Activated T-helper 17 cell treated with anti-CD3 and anti-CD28 coated beads, Interleukin-2, amount 50 U/mL, for 72 hours (primary cell): ENCODE measurements around the gene RABGEF1. TPM values are rescaled to one million over a fixed set of nuclear protein-coding genes. Genes with fewer than 3 reads are reported as not detected.
"Not testable (repeated sequence)": the region's sequence is repeated elsewhere in the genome, so short reads cannot be mapped to it uniquely, and the experiment has no call there.

Experiments used
- ATAC-seq: fragments of 150-1000 bp; cut with Tn5 transposase; replicated peaks from 2 replicates; pipeline ENCODE4 v1.10.0; 2021; ENCODE audit warnings: mild to moderate bottlenecking, moderate library complexity
- H3K27ac Mint-ChIP-seq: one replicate; pipeline ENCODE4 v1.8.0; 2022; ENCODE audit warnings: mixed read lengths
- H3K27me3 Mint-ChIP-seq: one replicate; pipeline ENCODE4 v1.8.0; 2022; ENCODE audit warnings: mixed read lengths
- H3K36me3 Mint-ChIP-seq: one replicate; pipeline ENCODE4 v1.8.0; 2022; ENCODE audit warnings: low read depth, mild to moderate bottlenecking, mixed read lengths
- H3K4me1 Mint-ChIP-seq: one replicate; pipeline ENCODE4 v1.8.0; 2022; ENCODE audit warnings: mixed read lengths
- H3K4me3 Mint-ChIP-seq: one replicate; pipeline ENCODE4 v1.8.0; 2022; ENCODE audit warnings: mild to moderate bottlenecking, mixed read lengths
- H3K9me3 Mint-ChIP-seq: one replicate; pipeline ENCODE4 v1.8.0; 2022; ENCODE audit warnings: mixed read lengths
- total RNA-seq, 2 donors: library from RNA; stranded (reverse); gene quantifications; one replicate each; pipeline ENCODE4 v1.2.3, GENCODE V29; 2022

The RABGEF1 gene
- 10 to 100 TPM; 24.5 to 37.4 TPM for total RNA-seq

GRCh38 chr7:66740302-66740979 is at the start of gene RABGEF1:
Gene RABGEF1, plus strand, starts transcription at chr7:66740733. Its CDS starts 31,167 bp downstream, at chr7:66771900.
- peaks cover 33% of the 10 kb centered on the region for H3K36me3 Mint-ChIP-seq
- no peaks in the 10 kb centered on the region for H3K27me3 Mint-ChIP-seq
- H3K4me1 Mint-ChIP-seq, result peaks cover 16% of the 10 kb centered on the region
- no peaks in the 10 kb centered on the region for H3K9me3 Mint-ChIP-seq
- peak within 1 kb of the TSS; percentile 93 for H3K4me3 Mint-ChIP-seq
- ATAC-seq, result peak; percentile 94
- peak within 1 kb of the TSS; percentile 93 for H3K27ac Mint-ChIP-seq

DNA sequence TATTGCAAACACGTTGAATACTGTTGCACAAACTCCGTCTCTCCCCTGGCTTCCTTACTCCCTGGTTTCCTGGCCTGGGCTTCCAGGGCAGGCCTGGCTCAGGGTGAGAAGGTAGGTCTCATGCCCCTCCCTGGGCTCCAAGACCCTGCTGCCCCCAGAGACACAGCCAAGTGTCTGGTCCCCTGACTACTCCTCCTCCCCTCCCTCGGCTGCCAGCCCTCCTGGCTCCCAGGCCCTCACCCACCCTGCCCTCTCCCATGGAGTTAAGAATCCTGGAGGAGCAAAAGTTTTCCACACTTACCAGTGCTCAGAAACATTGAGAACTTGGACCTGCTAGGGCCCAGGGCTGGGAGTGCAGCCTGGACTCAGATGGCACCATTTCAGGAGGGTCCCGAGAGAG is 47.2 kb upstream of the RABGEF1 start:
- Mint-ChIP-seq H3K4me3 (no peak overlapping the region), H3K9me3 (no peaks in the 10 kb centered on the region), H3K4me1 (peaks cover 4% of the 10 kb centered on the region), H3K27me3 (no peaks in the 10 kb centered on the region), H3K27ac (no peak overlapping the region), H3K36me3 (no peaks in the 10 kb centered on the region)
- no peak for ATAC-seq

DNA sequence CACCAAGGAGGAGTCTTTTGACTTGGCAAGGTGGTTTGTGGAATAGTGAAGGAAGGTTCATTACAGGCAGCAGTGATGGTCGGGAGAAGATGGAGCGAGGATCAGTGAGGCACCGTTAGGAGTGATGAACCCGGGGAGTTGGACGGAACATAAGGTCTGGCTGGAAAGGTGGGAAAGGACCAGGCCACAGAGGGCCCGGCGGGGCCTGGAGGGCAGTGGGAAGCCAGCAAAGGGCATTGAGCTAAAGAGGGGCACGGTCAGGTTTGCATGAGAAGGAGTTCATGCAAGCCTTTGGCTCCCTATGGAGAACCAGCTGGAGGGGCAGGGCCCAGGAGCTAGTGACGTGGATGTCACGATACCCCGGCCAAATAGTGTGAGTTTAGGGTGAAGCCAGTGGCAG is 46.2 kb upstream of the RABGEF1 start:
- Mint-ChIP-seq H3K36me3 (no peaks in the 10 kb centered on the region), H3K4me1 (peaks cover 4% of the 10 kb centered on the region), H3K27me3 (no peaks in the 10 kb centered on the region), H3K9me3 (no peaks in the 10 kb centered on the region), H3K27ac (peak overlapping the region; percentile 45), H3K4me3 (no peak overlapping the region)
- ATAC-seq, result no peak

- not testable (repeated sequence) for H3K27me3 Mint-ChIP-seq, ATAC-seq, H3K4me1 Mint-ChIP-seq, H3K36me3 Mint-ChIP-seq, H3K9me3 Mint-ChIP-seq, H3K4me3 Mint-ChIP-seq
- peak overlapping the region; percentile 59 for H3K27ac Mint-ChIP-seq
Measured at GRCh38 chr7:66695417-66695816, 45.1 kb upstream of the RABGEF1 start.

- H3K27me3 Mint-ChIP-seq, H3K4me1 Mint-ChIP-seq, ATAC-seq, H3K36me3 Mint-ChIP-seq, H3K9me3 Mint-ChIP-seq, H3K4me3 Mint-ChIP-seq: not testable (repeated sequence)
- H3K27ac Mint-ChIP-seq, result peak overlapping the region; percentile 59
Measured at GRCh38 chr7:66696134-66696533, 44.4 kb upstream of the RABGEF1 start.

DNA sequence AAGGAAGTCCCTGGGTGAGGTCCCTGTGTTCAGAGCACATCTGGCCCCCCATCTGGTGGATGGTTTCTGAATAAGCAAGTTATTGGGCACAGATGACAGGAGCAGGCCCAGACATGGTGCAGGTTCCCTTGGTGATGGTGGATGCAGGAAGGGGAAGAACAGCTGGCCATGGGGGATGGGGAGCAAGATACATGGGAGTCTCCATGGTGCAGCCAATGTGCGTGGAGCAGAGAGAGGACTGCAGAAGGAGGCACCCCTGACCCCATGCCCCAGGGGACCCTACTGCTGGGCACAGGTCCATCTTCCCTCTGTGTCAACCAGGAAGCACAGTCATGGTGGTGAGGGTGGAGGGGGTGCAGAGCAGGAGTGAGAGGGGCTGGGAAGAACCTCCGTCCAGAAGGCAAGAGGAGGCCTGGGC is 43.8 kb upstream of the RABGEF1 start:
- ATAC-seq, result no peak
- Mint-ChIP-seq H3K36me3 (no peaks in the 10 kb centered on the region), H3K9me3 (no peaks in the 10 kb centered on the region), H3K4me3 (no peak overlapping the region), H3K27ac (no peak overlapping the region), H3K4me1 (peaks cover 4% of the 10 kb centered on the region), H3K27me3 (no peaks in the 10 kb centered on the region)

DNA sequence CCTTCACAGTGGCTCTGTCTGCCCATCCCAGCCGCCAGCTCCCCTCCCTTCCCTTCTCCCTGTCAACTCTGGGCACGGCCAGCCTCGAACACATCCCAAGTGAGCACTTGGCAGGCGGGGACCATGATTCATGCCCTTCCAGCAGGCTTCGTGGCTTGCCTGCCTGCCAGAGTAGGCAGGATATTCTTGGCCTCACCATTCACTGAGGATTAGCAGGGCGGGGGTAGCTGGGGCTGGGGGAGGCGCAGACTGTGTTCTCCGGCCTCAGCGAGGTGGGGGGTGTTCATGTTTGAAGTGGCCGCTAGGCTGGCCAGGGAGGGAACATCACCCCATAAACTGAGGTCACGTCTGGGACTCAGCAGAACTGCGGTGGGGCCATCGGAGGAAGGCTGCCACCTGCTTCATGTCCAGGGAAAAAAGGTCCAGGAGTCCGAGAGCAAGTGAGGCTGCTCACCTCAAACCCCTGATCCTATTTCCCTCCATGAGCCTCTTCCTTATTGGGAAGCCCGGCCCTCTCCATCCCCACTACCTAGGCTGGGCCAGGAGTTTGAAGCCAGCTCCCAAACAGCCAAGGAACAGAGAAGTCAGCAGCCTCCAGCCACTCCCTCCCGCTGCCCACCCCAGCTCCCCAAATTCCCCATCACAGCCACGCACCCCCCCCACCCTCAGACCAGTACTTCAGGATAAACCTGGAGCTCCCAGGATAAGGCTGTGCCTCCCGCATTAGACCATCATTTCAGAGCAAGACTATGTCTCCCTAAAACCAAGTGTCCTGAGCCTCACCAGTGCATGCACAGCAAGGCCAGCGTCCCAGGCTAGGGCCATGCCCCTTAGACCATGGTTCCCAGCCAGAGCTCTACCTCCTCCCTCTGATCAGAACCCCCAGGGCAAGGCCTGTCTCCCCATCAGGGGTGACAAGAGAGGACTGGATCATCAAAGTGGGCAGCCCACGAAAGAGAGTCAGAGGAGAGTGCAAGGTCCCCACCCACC is 42.8 kb upstream of the RABGEF1 start:
- Mint-ChIP-seq H3K4me3 (no peak overlapping the region), H3K27me3 (no peaks in the 10 kb centered on the region), H3K9me3 (no peaks in the 10 kb centered on the region), H3K27ac (no peak overlapping the region), H3K4me1 (peaks cover 4% of the 10 kb centered on the region), H3K36me3 (no peaks in the 10 kb centered on the region)
- no peak for ATAC-seq

GRCh38 chr7:66698652-66699205 is 41.8 kb upstream of the RABGEF1 start:
- no peak for ATAC-seq
- Mint-ChIP-seq H3K36me3 (no peaks in the 10 kb centered on the region), H3K9me3 (no peaks in the 10 kb centered on the region), H3K4me3 (no peak overlapping the region), H3K27ac (no peak overlapping the region), H3K27me3 (no peaks in the 10 kb centered on the region), H3K4me1 (peaks cover 4% of the 10 kb centered on the region)

- Mint-ChIP-seq H3K4me1 (peaks cover 4% of the 10 kb centered on the region), H3K36me3 (no peaks in the 10 kb centered on the region), H3K9me3 (no peaks in the 10 kb centered on the region), H3K4me3 (no peak overlapping the region), H3K27ac (no peak overlapping the region), H3K27me3 (no peaks in the 10 kb centered on the region)
- no peak for ATAC-seq
Measured at GRCh38 chr7:66699998-66700397, 40.5 kb upstream of the RABGEF1 start.

GRCh38 chr7:66700633-66701131 is 39.9 kb upstream of the RABGEF1 start:
- no peaks in the 10 kb centered on the region for H3K4me1 Mint-ChIP-seq
- no peaks in the 10 kb centered on the region for H3K9me3 Mint-ChIP-seq
- no peaks in the 10 kb centered on the region for H3K27me3 Mint-ChIP-seq
- H3K36me3 Mint-ChIP-seq, result no peaks in the 10 kb centered on the region
- ATAC-seq, result no peak
- H3K27ac Mint-ChIP-seq, result peak overlapping the region; percentile 30
- no peak overlapping the region for H3K4me3 Mint-ChIP-seq

DNA sequence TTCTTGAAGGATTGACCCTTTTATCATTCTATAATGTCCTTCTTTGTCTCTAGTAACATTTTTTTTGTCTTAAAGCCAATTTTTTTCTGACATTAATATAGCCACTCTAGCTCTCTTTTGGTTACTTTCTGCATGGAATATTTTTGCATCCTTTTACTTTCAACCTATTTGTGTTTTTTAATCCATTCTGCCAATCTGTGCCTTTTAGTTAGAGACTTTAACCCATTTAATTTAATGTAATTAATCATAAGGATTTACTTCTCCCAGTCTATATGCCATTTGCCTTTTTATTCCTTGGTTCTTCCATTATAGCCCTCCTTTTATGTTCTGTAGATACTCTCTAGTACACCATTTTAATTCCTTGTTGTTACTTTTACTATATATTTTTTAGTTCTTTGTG is 32.7 kb upstream of the RABGEF1 start:
- H3K27me3 Mint-ChIP-seq, result no peaks in the 10 kb centered on the region
- H3K9me3 Mint-ChIP-seq, result no peaks in the 10 kb centered on the region
- no peaks in the 10 kb centered on the region for H3K4me1 Mint-ChIP-seq
- ATAC-seq, result no peak
- no peak overlapping the region for H3K27ac Mint-ChIP-seq
- peaks cover 18% of the 10 kb centered on the region for H3K36me3 Mint-ChIP-seq
- no peak overlapping the region for H3K4me3 Mint-ChIP-seq

DNA sequence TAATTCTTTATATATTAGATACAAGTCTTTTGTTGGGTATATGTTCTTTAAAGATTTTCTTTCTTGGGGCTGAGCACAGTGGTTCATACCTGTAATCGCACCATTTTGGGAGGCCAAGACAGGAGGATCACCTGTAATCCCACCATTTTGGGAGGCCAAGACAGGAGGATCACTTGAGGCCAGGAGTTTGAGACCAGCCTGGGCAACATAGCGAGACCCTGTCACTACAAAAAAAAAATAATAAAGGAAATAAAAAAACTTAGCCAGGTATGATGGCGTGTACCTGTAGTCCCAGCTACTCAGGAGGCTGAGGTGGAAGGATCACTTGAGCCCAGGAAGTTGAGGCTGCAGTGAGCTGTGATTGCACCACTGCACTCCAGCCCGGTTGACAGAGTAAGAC is 29.8 kb upstream of the RABGEF1 start:
- not testable (repeated sequence) for H3K27ac Mint-ChIP-seq, H3K4me1 Mint-ChIP-seq, ATAC-seq, H3K4me3 Mint-ChIP-seq, H3K9me3 Mint-ChIP-seq, H3K27me3 Mint-ChIP-seq
- H3K36me3 Mint-ChIP-seq, result peaks cover 47% of the 10 kb centered on the region

GRCh38 chr7:66713687-66714086 is 26.8 kb upstream of the RABGEF1 start:
- no peak overlapping the region for H3K4me3 Mint-ChIP-seq
- H3K36me3 Mint-ChIP-seq, result peaks cover 43% of the 10 kb centered on the region

DNA sequence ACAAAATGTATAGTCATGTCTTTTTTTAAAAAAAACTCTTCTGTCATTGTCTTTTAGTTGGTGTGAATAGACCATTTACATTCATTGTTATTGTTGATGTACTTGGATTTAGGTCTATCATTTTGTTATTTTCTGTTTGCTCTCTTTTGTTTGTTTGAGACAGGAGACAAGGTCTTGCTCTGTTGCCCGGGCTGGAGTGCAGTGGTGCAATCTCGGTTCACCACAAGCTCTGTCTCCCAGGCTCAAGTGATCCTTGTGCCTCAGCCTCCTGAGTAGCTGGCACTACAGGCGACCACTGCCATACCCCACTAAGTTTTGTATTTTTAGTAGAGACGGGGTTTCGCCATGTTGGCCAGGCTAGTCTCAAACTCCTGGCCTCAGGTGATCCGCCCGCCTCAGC is 23.9 kb upstream of the RABGEF1 start:
- not testable (repeated sequence) for ATAC-seq, H3K4me3 Mint-ChIP-seq, H3K4me1 Mint-ChIP-seq, H3K27me3 Mint-ChIP-seq, H3K9me3 Mint-ChIP-seq, H3K27ac Mint-ChIP-seq
- H3K36me3 Mint-ChIP-seq, result peaks cover 43% of the 10 kb centered on the region

More at GRCh38 chr7:66713687-66714086, 26.8 kb upstream of the RABGEF1 start:
- H3K9me3 Mint-ChIP-seq, result no peaks in the 10 kb centered on the region
- no peak for ATAC-seq
- no peak overlapping the region for H3K27ac Mint-ChIP-seq
- no peaks in the 10 kb centered on the region for H3K4me1 Mint-ChIP-seq
- H3K27me3 Mint-ChIP-seq, result no peaks in the 10 kb centered on the region
